GM12891 (cell line): ENCODE measurements around the gene NIT2. TPM values are rescaled to one million over a fixed set of nuclear protein-coding genes. Genes with fewer than 3 reads are reported as not detected.

Experiments used
- DNase-seq: peaks from one replicate; pipeline ENCODE4 v3.0.0; 2011; ENCODE audit warnings: low spot score; ENCODE audit not compliant: insufficient read length
- FAIRE-seq: peaks from 2 replicates; lab custom pipeline; 2011; peaks lifted over from hg19 to GRCh38; lab: Jason Lieb, UNC
- PAX5 ChIP-seq: IDR thresholded peaks from 2 replicates; pipeline ENCODE4 v1.6.1; 2011; ENCODE audit warnings: low read length, moderate library complexity, mild to moderate bottlenecking; ENCODE audit not compliant: insufficient read depth, severe bottlenecking
- POLR2A ChIP-seq: IDR thresholded peaks from 2 replicates; pipeline ENCODE4 v1.6.1; 2011; ENCODE audit warnings: low read depth, low read length, control low read depth
- POLR2AphosphoS5 ChIP-seq: IDR thresholded peaks from 2 replicates; pipeline ENCODE4 v1.6.1; 2011; ENCODE audit warnings: low read depth, low read length, control low read depth
- POU2F2 ChIP-seq: IDR thresholded peaks from 2 replicates; pipeline ENCODE4 v1.6.1; 2011; ENCODE audit warnings: low read depth, mild to moderate bottlenecking, control low read depth, low read length, moderate library complexity
- SPI1 ChIP-seq: IDR thresholded peaks from 2 replicates; pipeline ENCODE4 v1.6.1; 2011; ENCODE audit warnings: low read depth, low read length, control low read depth
- TAF1 ChIP-seq: IDR thresholded peaks from 2 replicates; pipeline ENCODE4 v1.6.1; 2011; ENCODE audit warnings: low read depth, low read length, control low read depth
- polyA plus RNA-seq: library from polyadenylated mRNA; unstranded; fragments of >200 nt; gene quantifications from one replicate; pipeline ENCODE4 v1.2.1, GENCODE V29; 2012; ENCODE audit warnings: low read depth, missing spikeins, inconsistent platforms; ENCODE audit not compliant: missing spikeins

Gene NIT2
- 87.6 TPM for polyA plus RNA-seq

- peak; percentile 94 for FAIRE-seq
- TF ChIP-seq TAF1 = peak; percentile 72; the same call in 1 of the 2 replicates
- TF ChIP-seq POU2F2 = no peak
- peak; percentile 24 for TF ChIP-seq PAX5
- no peak for TF ChIP-seq POLR2AphosphoS5
- TF ChIP-seq POLR2A = peak; percentile 81
- no peak for TF ChIP-seq SPI1
Observed at GRCh38 chr3:100334488-100335351, at the start of gene NIT2. TSS of gene NIT2 (plus strand) at chr3:100334757. CDS start at chr3:100334792, 35 bp downstream.

GRCh38 chr3:100288288-100288894 lies 46.2 kb upstream of the NIT2 start:
- no peak for DNase-seq
- FAIRE-seq = peak; percentile 28
- TF ChIP-seq POU2F2 (no peak), PAX5 (no peak), SPI1 (no peak), POLR2AphosphoS5 (no peak), POLR2A (no peak), TAF1 (no peak)

More at GRCh38 chr3:100334488-100335351, at the start of gene NIT2:
- DNase-seq = peak; percentile 87

- TF ChIP-seq POLR2AphosphoS5 = no peak
- DNase-seq (no peak), FAIRE-seq (no peak)
Observed at GRCh38 chr3:100289339-100289738, 45.2 kb upstream of the NIT2 start.

- no peak for TF ChIP-seq PAX5
- no peak for TF ChIP-seq SPI1
- no peak for TF ChIP-seq POU2F2
- TF ChIP-seq TAF1 = no peak
- TF ChIP-seq POLR2AphosphoS5 = no peak
- no peak for FAIRE-seq
- DNase-seq = no peak
Observed at GRCh38 chr3:100295089-100295488, 39.5 kb upstream of the NIT2 start.

- peak; percentile 23 for FAIRE-seq
- no peak for DNase-seq
- TF ChIP-seq TAF1 (no peak), PAX5 (no peak), POLR2AphosphoS5 (no peak), SPI1 (no peak), POLR2A (no peak), POU2F2 (no peak)
Observed at GRCh38 chr3:100297784-100298183, 36.8 kb upstream of the NIT2 start.

GRCh38 chr3:100299016-100299415 lies 35.5 kb upstream of the NIT2 start:
- TF ChIP-seq POLR2A (no peak), POU2F2 (no peak), POLR2AphosphoS5 (no peak), PAX5 (no peak), SPI1 (no peak), TAF1 (no peak)
- DNase-seq (no peak), FAIRE-seq (no peak)

- no peak for FAIRE-seq
- TF ChIP-seq POLR2A (no peak), TAF1 (no peak), POU2F2 (no peak), POLR2AphosphoS5 (no peak), SPI1 (no peak), PAX5 (no peak)
- no peak for DNase-seq
Observed at GRCh38 chr3:100306695-100307094, 27.9 kb upstream of the NIT2 start.

- FAIRE-seq = no peak
- TF ChIP-seq PAX5 (no peak), SPI1 (no peak), POU2F2 (no peak), POLR2AphosphoS5 (no peak), POLR2A (no peak), TAF1 (no peak)
- no peak for DNase-seq
Observed at GRCh38 chr3:100310355-100310965, 24.1 kb upstream of the NIT2 start.

GRCh38 chr3:100311011-100311410 lies 23.5 kb upstream of the NIT2 start:
- TF ChIP-seq POLR2A (no peak), POLR2AphosphoS5 (no peak), SPI1 (no peak), PAX5 (no peak), TAF1 (no peak)
- FAIRE-seq (no peak), DNase-seq (no peak)
